Measurements from ENCODE around the gene DNAI1. TPM values are rescaled to one million over a fixed set of nuclear protein-coding genes. Genes with fewer than 3 reads are reported as not detected.

Gene DNAI1
- total and polyA plus RNA-seq, 2 of the 13 experiments (the other 11 are each of a cell fraction or from before 2014, with no cell fraction given), result not detected

DNA sequence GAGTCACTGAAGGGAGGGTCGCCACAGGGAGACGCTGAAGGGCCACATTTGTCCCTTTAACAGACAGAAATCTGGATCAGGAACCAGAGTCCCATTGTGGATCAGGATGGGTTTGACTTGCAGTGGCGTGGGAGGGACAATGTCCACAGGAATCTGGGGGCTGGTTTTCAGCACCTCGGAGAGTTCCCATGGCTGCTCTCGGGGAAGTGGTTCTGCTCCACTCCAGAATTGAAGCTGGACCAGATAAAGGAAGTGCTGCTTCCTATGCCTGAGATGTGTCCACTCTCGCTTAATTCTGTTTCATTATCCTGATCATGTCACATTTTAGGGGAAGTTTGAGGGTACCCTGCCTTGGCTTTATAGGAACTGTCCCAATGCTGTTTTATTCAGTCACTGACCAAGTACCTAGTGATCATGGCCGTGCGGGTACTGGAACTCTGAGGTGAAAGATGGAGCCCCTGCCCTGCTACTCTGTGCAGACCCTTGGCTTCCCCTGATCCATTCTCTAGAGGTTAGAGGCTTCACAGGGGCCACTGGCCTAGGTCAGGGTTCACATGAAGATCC lies 35.4 kb downstream of the DNAI1 start (continued):
- no peak for TF ChIP-seq NONO (IDR thresholded peaks at IDR 0.05)
- no peak for TF ChIP-seq NONO (CRISPR knock-in tag; conservative IDR thresholded peaks at IDR 0.05)
- no peak for TF ChIP-seq KLF12 (CRISPR knock-in tag; IDR thresholded peaks at IDR 0.05; ENCODE audit: borderline replicate concordance)
- TF ChIP-seq ZNF441 (CRISPR knock-in tag; IDR thresholded peaks at IDR 0.05; ENCODE audit: borderline replicate concordance), result no peak
- TF ChIP-seq, protein P1, sequence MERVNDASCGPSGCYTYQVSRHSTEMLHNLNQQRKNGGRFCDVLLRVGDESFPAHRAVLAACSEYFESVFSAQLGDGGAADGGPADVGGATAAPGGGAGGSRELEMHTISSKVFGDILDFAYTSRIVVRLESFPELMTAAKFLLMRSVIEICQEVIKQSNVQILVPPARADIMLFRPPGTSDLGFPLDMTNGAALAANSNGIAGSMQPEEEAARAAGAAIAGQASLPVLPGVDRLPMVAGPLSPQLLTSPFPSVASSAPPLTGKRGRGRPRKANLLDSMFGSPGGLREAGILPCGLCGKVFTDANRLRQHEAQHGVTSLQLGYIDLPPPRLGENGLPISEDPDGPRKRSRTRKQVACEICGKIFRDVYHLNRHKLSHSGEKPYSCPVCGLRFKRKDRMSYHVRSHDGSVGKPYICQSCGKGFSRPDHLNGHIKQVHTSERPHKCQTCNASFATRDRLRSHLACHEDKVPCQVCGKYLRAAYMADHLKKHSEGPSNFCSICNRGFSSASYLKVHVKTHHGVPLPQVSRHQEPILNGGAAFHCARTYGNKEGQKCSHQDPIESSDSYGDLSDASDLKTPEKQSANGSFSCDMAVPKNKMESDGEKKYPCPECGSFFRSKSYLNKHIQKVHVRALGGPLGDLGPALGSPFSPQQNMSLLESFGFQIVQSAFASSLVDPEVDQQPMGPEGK (CRISPR knock-in tag; IDR thresholded peaks at IDR 0.05), result no peak
- TF ChIP-seq BRF2 (CRISPR knock-in tag; IDR thresholded peaks at IDR 0.05), result no peak
- no peak for TF ChIP-seq FOXK1 (CRISPR knock-in tag; IDR thresholded peaks at IDR 0.05; ENCODE audit: borderline replicate concordance, low read depth)
- 0 out of 2 replicates have a peak, but pooled peaks have one; percentile 48 for TF ChIP-seq ZNF878 (CRISPR knock-in tag; IDR thresholded peaks at IDR 0.05)
- no peak for TF ChIP-seq ZNF546 (CRISPR knock-in tag; conservative IDR thresholded peaks at IDR 0.05)
- TF ChIP-seq ZNF513 (CRISPR knock-in tag; conservative IDR thresholded peaks at IDR 0.05), result no peak
- TF ChIP-seq ZNF761 (CRISPR knock-in tag; conservative IDR thresholded peaks at IDR 0.05), result no peak
- TF ChIP-seq BHLHE40 (IDR thresholded peaks at IDR 0.05; ENCODE audit: low read length), result no peak
- TF ChIP-seq, protein P2, sequence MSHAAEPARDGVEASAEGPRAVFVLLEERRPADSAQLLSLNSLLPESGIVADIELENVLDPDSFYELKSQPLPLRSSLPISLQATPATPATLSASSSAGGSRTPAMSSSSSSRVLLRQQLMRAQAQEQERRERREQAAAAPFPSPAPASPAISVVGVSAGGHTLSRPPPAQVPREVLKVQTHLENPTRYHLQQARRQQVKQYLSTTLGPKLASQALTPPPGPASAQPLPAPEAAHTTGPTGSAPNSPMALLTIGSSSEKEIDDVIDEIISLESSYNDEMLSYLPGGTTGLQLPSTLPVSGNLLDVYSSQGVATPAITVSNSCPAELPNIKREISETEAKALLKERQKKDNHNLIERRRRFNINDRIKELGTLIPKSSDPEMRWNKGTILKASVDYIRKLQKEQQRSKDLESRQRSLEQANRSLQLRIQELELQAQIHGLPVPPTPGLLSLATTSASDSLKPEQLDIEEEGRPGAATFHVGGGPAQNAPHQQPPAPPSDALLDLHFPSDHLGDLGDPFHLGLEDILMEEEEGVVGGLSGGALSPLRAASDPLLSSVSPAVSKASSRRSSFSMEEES (CRISPR knock-in tag; IDR thresholded peaks at IDR 0.05), result peak; percentile 57
- TF ChIP-seq YEATS4 (CRISPR knock-in tag; IDR thresholded peaks at IDR 0.05; ENCODE audit: borderline replicate concordance), result no peak
- TF ChIP-seq CBX5 (CRISPR knock-in tag; IDR thresholded peaks at IDR 0.05; ENCODE audit: borderline replicate concordance), result no peak
- TF ChIP-seq RFX1 (IDR thresholded peaks at IDR 0.05), result no peak
- TF ChIP-seq ATF7 (IDR thresholded peaks at IDR 0.05), result no peak
- no peak for TF ChIP-seq ATF7 (CRISPR knock-in tag; IDR thresholded peaks at IDR 0.05)
- TF ChIP-seq ZNF142 (CRISPR knock-in tag; IDR thresholded peaks at IDR 0.05), result no peak

Measured in HepG2 (cell line).